Stimulated activated CD8-positive, alpha-beta memory T cell treated with anti-CD3 and anti-CD28 coated beads, Interleukin-15, amount 100 ng/mL, for 24 hours (primary cell): ENCODE data around the gene SMTN.
A peak's percentile ranks its signal among the peaks of the same experiment; 100 is the strongest.
"Not testable (repeated sequence)": the region's sequence is repeated elsewhere in the genome, so short reads cannot be mapped to it uniquely, and the experiment has no call there.

Experiments used
- DNase-seq: peaks from one replicate; pipeline ENCODE4 v3.0.0-alpha.2; 2020; ENCODE audit warnings: low read depth

SMTN gene

DNA sequence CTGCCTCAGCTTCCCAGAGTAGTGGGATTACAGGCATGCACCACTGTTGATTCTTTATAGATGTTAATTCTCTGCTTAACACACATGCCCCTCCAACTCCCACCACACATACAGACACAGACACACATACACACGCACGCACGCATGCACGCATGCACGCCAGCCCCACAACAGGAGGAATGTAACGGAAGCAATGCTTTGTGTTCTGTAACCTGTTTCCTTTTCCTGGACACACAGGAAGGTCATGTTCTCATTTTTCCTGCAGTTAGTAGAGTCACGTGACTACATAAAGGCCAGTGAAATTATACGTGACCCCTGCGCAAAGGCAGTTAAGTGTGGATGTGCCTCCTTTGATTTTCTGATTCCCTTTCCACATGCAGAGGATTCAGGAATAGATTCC, 8.0 kb upstream of the SMTN start:
- not testable (repeated sequence) for DNase-seq

DNA sequence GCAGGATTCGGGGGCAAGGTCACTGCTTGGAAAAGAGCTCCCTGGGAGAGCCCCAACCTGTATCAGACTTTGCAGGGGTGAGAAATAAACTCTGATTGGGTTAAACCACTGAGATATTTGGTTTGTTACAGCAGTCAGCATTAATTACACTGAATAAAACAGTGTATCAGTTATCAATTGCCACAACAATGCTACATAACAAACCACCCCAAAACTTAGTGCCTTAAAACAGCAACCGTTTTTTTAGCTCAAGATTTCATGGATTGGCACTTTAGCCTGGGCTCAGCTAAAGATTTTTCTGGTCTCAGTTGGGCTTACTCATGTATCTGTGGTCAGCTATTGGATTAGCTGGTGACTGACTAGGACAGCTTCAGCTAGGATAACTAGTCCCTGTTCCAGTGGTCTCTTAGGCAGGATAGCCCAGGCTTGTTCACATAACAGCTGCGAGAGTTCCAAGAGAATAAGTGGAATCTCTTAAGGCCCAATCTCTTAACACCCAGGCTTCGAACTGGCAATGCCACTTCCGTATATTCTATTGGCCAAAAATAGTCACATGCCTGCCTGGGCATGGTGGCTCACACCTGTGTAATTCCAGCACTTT, 7.5 kb upstream of the SMTN start:
- DNase-seq, result not testable (repeated sequence)

DNA sequence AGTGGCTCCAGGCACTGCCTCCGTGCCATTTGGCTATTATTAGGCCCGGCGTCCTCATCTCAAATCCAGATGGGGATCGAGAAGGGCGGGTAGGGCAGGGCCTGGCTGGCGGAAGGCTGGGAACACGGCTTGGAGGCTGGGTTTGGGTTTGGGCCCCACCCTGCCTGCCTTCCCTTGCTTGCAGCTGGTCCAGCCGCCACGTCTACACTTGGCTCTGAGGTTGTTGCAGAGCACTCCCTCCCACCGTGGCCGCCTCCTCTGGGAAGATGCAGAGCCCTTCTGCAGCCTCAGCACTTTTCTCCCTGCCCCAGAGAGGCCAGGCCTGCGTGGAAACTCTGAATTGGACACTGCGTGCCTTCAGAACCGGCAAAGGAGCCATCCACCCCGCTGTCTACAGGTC, 5.2 kb upstream of the SMTN start:
- no peak for DNase-seq

DNA sequence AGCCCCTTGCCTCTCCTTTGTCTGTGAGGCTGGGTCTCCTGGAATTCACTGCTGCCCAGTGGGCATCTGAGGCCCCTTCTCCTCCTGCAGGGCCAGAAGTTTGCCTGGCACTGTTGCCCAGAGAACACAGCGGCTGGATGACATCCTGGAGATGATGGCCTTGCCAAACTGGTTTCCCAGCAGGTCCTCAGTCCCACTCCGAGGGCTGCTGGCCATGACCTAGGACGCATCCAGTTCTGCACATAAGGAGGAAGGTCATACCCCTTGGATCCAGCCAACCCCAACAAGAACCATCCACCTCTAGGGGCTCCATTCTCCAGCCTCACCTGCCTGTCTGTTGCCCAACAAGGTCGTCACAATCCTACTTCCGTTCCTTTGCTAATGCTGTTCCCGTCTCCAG, 3.4 kb upstream of the SMTN start:
- DNase-seq, result no peak

DNA sequence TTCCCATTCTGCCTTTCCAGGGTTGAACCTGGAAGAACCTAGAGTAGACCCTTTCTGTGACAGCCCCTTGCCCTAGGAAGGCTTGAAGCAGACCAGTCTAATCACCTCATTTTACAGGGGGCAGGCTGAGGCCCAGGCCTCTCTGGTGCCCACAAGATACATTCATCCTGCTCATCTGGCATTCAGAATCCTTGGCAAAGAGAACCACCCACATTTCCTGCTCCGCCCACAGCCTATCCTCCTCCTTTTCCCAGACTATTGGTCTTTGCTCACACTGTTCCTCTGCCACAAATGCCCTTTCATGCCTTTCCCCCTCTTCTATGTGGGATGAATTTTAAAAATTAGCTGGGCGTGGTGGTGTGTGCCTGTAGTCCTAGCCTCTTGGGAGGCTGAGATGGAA, 2.7 kb upstream of the SMTN start:
- not testable (repeated sequence) for DNase-seq

DNA sequence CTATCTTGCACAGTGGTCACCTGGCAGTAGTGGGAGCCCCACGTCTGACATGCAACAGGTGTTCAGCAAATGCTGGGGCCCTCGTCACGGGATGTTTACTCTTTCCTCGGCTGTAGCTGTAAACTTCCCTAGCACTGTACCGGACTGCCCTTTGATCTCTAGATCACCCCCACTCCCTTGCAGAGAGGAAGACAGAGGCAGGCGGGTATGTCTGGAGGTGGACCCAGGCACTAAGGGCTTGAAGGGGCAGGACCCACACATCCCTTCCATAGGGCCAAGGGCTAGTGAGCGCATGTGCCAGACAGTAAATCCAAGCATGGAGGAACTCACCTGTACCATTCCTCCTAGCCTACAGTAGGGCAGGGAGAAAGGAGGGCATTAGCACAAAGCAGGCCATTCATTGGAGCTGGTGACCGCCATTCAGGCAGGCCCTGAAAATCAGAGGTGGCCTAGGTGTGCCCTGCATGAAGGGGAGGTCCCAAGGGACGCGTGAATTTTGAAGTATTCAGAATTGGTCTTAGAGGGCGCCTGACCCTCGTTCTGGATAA, 1.9 kb upstream of the SMTN start:
- DNase-seq, result no peak

DNA sequence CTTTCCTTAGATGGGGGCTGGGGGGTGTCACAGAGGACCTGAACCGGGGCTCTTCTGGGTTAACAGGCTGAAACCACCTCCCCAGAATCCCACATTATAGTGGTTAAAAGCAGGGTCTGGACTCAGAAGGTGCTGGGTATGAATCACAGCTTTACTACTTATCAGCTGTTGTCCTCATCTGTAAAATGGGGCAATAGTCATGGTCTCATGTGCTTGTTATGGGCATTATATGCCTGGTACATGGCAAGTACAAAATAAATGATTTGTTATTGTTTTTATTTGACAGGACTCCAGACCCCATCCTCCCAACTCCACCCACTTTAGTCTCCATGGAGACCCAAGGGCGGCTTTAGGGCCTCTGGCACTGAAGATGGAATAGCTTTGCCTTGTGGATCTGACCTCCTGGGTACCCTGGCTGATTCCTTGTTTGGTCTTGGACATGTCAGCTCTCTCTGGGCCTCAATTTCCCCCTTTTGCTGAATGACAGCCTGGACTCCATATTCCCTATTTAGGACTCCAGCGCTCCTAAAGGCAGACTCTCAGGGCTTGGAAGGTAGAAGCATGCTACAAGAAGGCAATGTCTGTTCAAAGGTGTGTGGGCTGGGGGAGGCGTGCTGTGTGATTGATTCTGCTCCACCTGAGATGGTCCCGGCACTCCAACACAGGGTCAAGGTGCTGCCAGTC, 812 bp upstream of the SMTN start:
- no peak for DNase-seq

DNA sequence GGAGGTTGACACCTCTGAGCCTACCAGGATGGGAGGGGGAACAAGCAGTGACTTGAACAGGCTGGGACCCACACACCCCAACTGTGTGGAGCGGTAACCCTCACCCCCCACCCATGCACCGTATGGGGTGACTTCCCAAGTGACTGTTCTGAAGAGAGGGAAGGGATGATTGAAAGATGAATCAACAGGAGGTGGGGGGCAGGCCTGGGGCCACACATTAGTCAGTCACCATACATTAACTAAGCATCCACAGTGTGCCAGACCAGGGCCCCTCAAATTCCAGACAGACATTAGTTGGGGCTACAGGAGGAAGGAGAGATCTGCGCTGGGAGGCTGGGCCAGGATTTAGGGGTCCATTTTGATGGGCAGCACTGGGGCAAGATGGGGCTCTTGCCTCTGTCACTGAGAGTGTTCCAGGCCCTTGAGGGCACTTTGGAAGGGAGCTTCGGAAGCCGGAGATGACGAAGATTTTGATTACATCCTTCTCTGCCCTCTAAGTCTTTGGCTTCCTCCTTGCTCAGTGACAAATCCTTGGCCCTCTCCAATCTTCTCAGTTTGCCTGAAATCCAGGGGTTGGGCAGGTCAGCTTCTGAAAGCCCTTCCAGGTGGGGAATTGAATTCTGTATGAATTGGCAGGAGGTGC, 966 bp downstream of the SMTN start:
- DNase-seq, result no peak

DNA sequence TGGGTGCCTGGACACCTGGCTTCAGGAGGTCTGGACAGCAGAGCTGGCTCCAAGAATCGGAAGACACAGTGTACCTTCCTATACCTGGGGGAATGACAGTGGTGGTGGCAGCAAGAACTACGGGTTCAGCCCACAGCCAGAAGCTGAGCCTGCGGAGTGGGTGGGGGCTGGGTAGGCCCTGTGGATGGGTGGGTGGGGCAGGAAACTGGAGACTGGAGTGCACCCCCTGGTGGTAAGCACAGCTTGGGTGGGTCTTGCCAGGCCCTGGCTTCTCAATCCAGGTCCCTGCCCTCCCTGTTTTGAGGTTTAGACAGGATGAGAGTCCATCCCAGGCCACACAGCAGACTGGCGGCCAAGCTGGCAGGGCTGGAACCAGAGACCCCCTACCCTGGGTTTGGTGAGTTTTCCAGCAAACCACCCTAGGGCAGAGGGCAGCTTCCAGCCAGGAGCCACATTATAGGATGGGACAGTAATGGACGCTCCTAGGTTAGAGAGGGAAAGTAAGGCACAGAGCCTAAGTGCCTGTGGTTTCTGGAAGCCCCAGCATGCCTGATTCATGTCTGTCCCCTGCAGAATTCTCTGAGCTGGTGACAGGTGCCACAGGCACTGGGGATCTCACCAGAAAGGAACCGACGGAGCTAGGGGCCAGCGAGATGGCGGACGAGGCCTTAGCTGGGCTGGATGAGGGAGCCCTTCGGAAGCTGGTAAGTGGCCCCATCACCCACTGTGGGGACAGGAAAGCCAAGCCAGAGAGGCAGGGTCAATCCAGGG, 1.7 kb downstream of the SMTN start:
- DNase-seq, result peak; percentile 27

DNA sequence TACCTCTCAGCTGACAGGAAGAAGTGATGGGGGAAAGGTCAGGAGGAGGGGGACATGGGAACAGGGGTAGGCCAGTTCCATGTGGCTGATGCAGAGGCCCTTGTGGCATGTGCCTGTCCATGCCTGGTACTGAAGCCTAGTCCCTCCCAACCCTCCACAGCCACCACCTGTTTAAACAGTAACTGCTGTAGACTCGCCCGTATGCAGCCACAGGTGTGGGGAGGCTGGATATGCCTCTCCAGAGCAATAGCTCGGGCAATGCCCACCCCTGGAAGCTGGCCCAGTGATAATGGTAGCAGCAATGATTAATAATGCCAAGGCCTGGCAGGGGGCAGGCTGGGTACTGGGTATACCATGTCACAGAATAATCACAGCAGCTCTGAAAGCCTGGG, 2.3 kb downstream of the SMTN start:
- no peak for DNase-seq

DNA sequence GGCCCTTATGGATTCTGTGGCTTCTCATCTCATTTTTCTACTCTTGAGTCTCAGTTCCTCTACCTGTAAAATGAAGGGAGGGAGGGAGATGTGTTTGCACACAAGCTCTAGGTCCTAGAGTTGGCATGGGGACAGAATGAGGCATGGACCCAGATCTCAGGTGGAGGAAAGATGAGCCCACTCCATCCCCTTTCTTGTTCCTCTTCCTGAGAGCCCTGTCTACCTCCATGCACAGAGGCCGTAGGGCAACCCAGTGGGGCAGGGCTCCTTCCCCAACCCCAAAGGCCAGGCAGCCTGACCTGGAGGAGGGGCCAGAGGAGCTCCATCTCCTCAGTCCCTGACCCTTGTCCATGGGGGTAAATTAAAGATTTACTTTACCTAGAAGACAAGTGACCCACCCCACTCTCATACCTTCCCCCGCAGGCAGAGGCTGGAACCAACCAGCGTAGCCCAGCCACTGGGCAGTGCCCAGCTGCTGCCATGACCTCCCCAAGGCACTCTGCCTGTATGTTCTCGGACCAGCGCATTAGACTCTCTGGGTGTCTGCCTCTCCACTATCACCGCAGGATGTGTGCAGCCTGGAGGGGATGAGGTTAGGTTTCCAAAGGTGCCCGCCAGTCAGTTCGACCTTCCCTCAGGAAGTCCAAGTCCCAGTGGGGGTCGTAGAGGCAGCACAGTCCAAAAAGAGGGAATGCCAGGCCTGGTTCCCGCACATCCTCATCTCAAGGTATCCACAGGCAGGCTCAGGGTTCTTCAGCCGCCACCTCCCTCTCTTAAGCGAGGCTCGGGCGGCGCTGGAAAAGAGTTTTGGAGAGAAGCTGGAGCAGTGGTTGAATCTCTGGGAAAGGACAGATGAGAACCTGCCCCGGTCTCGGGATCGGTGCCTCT, 3.0 kb downstream of the SMTN start:
- no peak for DNase-seq

DNA sequence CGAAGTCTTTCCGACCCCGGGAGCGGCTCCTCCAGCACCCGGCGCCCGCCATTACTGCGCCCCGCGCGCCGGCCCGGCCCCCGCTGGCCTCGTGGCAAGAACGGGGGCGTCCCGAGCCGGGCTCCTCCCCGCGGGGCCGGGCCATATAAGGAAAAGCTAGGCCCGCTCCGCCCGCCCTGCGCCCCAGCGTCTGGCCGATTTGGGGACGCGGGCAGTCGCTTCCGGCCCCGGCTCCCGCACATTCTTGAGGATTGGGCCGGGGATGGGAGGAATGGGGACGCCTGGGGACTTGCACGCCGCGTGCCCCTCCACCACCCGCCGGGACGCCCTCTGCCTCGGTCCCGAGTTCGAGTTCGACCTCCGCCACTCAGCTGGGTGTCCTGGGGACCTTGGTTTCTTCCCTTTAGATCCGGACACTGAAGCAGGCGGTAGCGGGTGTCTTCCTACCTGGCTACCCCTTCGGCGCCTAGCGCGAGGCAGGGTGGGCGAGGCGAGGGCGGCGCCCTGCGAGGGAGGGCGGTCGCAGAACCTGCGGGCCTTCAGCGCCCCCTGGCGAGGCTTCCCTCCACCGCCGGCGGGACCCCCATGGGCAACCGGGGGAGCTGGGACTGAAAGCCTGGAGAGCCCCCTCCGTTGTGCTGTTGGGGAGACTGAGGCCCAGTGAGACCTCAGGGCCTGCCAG, 3.8 kb downstream of the SMTN start:
- peak; percentile 77 for DNase-seq

DNA sequence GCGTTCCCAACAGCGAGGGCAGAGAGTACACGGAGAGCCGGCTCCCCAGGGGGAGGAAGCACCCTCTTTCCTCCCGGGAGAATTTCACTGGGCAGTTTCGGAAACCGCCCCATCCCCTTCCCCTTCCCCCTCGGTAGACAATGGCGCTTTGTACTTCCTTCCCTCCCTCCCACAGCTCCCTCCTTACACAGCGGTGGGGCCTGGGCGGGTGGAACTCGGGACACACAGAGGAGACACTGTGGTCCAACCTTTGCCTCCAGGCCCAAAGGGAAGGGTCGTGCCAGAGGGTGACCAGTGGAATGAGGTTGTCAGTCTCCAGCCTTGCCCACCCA, 4.3 kb downstream of the SMTN start:
- DNase-seq, result no peak

DNA sequence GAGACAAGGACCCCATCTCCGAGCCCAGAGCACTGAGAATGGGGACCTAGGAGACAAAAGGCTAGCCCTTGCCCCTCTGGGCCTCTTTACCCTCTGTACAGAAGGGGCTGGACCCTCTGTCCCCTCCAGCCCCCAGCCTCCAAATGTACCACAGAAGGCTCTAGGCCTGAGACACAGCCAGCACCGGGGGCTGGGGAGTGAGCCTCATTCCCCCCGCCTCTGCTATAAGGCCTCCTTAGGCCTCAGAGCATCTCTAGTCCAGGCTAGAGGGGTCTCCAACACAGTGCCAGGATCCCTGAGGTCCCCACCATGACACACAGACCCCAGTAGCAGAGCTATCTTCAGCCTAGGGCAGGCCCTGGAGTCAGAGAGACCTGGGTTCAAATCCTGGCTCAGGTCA, 4.8 kb downstream of the SMTN start:
- DNase-seq, result no peak

DNA sequence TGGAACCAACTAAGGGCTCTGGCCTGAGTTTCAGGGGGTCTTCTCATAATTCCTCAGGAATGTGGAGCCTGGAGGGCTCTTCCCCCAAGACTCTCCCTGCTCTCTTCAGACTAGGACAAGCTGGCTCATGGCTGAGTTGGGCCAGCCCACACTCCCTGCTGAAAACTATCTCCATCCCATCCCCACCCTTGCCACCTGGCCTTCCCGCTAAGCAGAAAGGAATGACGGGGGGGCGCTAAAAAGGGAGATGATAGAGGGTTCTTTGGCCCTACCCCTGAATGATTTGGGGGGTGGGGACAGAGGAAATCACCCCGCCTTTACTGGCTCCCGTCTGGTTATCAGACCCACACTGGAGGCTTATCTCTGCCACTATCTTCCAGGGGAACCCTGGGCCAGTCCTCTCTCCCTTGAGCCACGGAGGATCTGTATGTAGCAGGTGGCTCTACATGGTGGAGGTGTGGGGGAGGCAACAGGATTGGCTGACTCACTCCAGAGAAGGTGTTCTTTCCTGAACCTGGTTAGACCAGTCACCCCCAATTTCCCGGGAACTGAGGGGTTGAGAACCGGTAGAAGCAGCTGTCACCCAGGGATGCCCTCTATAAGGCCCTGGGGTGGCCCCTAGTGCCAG, 5.7 kb downstream of the SMTN start:
- no peak for DNase-seq

DNA sequence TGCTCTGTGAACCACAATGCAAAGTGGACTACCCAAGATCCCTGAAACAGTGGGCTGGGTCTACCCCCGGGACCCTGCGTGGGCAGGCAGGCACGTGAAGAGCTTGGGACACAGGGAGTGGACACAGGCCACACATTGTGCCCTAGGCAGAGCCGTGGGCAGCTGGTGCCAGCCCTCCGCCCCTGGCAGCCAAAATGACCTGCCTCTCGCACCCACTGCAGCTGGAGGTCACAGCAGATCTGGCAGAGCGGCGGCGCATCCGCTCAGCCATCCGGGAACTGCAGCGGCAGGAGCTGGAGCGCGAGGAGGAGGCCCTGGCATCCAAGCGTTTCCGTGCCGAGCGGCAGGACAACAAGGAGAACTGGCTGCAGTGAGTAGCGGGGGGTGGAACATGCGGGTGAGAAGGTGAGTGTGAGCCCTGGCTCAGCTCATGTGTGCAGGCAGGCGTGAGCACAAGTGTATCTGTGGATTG, 6.7 kb downstream of the SMTN start:
- DNase-seq, result no peak

DNA sequence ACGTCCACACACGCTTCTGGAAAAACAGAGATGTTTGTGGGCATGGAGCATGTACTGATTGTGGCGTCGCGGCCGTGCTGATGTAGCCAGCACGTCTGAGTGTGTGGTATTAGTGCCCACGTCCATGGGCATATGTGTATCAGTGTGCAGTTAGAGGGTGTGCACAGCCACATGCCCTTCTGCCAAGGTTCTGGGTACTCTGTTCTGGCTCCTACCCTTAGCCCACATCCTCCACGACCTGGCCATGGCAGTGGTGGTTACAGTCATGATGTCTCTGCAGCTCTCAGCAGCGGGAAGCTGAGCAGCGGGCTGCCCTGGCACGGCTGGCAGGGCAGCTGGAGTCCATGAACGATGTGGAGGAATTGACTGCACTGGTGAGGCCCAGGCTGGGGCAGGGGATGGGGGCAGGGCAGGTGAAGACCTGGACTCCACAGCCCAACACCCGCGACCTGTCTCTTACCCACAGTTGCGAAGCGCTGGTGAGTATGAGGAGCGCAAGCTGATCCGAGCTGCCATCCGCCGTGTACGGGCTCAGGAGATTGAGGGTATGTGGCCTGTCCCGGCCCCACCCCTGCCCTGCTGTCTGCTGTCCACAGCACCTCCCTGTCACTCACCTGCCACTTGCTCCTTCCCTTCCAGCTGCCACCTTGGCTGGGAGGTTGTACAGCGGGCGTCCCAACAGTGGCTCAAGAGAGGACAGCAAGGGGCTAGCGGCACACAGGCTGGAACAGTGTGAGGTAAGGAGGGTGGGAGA, 7.3 kb downstream of the SMTN start:
- no peak for DNase-seq

DNA sequence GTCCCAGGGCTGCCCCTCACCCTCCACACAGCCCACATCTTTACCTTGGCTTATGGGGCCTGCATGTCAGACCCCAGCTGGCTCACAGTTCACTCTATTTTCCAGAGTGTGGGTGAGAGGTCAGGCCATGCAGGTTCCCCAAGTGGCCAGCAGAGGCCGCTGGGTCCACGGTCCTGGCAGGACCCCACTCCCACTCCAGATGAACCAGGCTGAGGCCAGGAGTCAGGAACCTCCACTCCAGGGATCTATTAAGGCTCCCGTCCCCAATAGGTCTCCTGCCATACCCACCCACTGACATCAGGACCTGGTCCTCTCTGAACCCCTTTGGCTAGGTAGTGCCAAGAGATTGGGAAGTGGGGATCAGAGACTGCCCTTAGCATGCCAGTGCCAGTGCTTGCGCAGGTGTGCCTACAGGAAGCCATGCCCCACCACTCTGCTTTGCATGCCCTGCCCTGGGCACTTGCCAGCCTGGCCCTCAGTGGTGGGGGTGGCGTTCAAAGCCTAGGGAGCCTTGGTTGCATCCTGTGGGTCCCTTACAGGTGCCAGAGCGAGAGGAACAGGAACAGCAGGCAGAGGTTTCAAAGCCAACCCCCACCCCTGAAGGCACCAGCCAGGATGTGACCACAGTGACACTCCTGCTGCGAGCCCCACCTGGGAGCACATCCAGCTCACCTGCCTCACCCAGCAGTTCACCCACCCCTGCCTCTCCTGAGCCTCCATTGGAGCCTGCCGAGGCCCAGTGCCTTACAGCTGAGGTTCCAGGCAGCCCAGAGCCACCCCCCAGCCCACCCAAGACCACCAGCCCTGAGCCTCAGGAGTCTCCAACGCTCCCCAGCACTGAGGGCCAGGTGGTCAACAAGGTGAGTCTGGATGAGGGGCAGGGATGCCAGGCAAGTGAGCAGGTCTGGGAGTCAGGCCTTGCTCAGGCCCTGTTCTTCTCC, 8.3 kb downstream of the SMTN start:
- no peak for DNase-seq
